ENCODE results near the gene GPR34.

Gene GPR34

DNA sequence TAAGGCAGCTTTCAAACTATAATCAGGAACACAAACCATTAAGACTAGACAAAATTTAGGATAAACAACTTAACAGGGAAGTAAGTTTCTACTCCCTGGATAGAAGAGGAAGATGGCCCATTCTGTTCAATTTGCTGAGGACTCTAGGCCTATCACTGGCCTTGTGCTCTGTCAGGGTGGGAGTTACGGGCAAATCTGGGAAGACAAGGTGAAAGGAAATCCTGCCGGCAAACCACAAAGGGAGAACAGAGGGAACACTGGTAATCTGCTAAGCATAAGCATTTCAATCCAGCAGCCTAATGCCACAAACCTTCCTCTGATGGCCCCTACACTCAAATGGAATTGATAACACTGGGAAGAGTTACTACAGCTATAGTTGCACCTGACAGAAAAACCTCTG is 43.5 kb downstream of the GPR34 start:
- Histone ChIP-seq H3K4me1 (ENCODE audit: control insufficient read depth, insufficient read depth, low read length, unreplicated experiment) (no peaks in the 10 kb centered on the region), H3K79me2 (ENCODE audit: control insufficient read depth, insufficient read depth, low read length, unreplicated experiment) (no peaks in the 10 kb centered on the region), H3K27ac (ENCODE audit: low read depth, low read length) (no peak overlapping the region), H2AFZ (ENCODE audit: low read length, unreplicated experiment) (no peak overlapping the region), H3K27me3 (ENCODE audit: insufficient read depth, low read length) (no peaks in the 10 kb centered on the region), H3K36me3 (ENCODE audit: insufficient read depth, low read length) (no peaks in the 10 kb centered on the region), H3K4me3 (ENCODE audit: low read depth, low read length) (no peak overlapping the region)

DNA sequence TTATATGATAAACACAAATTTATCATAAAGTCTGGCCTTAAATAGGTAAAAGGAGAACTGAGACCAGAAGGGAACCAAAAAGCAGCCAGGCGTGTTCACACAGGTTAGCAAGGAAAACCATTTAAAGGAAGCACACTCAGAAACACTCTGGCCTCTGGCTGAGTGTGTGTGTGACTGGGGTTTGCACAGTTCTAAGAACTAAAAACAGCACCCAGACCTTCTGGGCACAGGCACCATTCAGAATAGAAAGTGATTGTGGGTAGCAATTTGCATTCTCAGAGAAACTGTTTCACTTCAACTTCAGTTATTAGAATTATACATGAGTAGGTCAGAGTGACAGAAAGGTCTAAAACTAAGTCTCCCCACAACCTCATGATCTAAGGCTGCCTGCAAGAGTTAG is 45.2 kb downstream of the GPR34 start:
- H3K36me3 ChIP-seq (ENCODE audit: insufficient read depth, low read length): no peaks in the 10 kb centered on the region
- H3K4me1 ChIP-seq (ENCODE audit: control insufficient read depth, insufficient read depth, low read length, unreplicated experiment): no peaks in the 10 kb centered on the region

DNA sequence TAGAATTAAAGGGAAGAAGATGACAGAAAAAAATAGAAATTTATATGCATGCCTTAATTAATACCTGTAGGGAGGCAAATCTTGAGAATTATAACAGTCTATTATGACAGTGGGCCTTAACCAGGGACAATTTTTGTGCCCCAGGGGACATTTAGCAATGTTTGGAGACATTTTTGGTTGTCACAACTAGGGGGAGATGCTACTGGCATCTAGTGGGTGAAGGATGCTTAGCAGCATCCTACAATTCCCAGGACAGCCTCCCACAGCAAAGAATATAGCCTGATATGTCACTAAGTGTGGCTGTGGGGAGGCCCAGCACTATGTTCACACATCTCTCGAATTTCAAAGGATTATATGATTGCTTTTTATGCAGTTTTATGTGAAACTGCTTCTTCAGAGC is 45.8 kb downstream of the GPR34 start:
- H3K79me2 ChIP-seq (ENCODE audit: control insufficient read depth, insufficient read depth, low read length, unreplicated experiment): no peaks in the 10 kb centered on the region
- no peaks in the 10 kb centered on the region for H3K4me1 ChIP-seq (ENCODE audit: control insufficient read depth, insufficient read depth, low read length, unreplicated experiment)
- no peaks in the 10 kb centered on the region for H3K36me3 ChIP-seq (ENCODE audit: insufficient read depth, low read length)
- H3K4me3 ChIP-seq (ENCODE audit: low read depth, low read length): no peak overlapping the region
- H3K27ac ChIP-seq (ENCODE audit: low read depth, low read length): no peak overlapping the region
- H3K27me3 ChIP-seq (ENCODE audit: insufficient read depth, low read length): no peaks in the 10 kb centered on the region
- no peak overlapping the region for H2AFZ ChIP-seq (ENCODE audit: low read length, unreplicated experiment)

More for the DNA sequence above, 45.2 kb downstream of the GPR34 start:
- Histone ChIP-seq H3K27me3 (ENCODE audit: insufficient read depth, low read length) (no peaks in the 10 kb centered on the region), H3K27ac (ENCODE audit: low read depth, low read length) (no peak overlapping the region), H3K4me3 (ENCODE audit: low read depth, low read length) (no peak overlapping the region), H2AFZ (ENCODE audit: low read length, unreplicated experiment) (no peak overlapping the region), H3K79me2 (ENCODE audit: control insufficient read depth, insufficient read depth, low read length, unreplicated experiment) (no peaks in the 10 kb centered on the region)

DNA sequence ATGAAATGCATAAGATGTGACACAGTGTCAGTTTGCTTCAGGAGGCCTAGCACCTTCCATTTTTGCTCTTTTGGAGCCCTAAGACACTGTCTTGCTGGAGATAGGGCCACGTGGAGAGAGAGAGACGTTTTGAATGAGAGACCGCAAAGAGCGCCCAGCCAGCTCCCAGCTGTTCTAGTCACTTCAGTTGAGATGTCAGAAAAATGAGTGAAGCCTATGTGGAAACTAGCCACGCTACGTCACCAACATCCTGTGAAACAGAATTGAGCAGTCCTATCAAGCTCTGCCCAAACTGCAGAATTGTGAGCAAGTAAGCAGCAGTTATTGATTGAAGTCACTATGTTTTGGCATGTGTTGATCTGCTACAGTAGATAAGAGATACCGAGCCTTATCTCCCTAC is 48.3 kb downstream of the GPR34 start:
- Histone ChIP-seq H3K27ac (ENCODE audit: low read depth, low read length) (no peak overlapping the region), H2AFZ (ENCODE audit: low read length, unreplicated experiment) (no peak overlapping the region), H3K36me3 (ENCODE audit: insufficient read depth, low read length) (no peaks in the 10 kb centered on the region), H3K4me3 (ENCODE audit: low read depth, low read length) (no peak overlapping the region), H3K27me3 (ENCODE audit: insufficient read depth, low read length) (no peaks in the 10 kb centered on the region), H3K79me2 (ENCODE audit: control insufficient read depth, insufficient read depth, low read length, unreplicated experiment) (no peaks in the 10 kb centered on the region), H3K4me1 (ENCODE audit: control insufficient read depth, insufficient read depth, low read length, unreplicated experiment) (no peaks in the 10 kb centered on the region)

DNA sequence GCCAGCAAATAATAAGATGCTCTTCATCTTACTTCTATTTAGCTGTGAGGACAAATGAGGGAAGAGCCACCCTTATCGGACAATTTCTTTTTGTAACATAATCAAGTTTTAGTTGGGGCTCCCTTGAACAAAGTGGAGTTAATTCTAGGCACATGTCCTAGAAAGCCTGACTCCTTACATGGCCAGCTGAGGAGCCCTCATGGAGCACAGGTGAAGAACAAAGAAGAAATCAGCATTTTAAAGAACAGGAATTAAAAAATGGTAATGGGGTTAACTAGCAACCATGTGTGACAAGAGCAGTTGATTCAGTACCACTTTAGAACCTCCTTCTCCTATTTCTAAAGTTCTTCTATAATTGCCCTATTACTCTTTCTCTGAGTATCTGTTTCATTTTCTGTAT is 51.1 kb downstream of the GPR34 start:
- Histone ChIP-seq H3K4me3 (ENCODE audit: low read depth, low read length) (no peak overlapping the region), H3K36me3 (ENCODE audit: insufficient read depth, low read length) (no peaks in the 10 kb centered on the region), H3K79me2 (ENCODE audit: control insufficient read depth, insufficient read depth, low read length, unreplicated experiment) (no peaks in the 10 kb centered on the region), H3K4me1 (ENCODE audit: control insufficient read depth, insufficient read depth, low read length, unreplicated experiment) (no peaks in the 10 kb centered on the region), H3K27me3 (ENCODE audit: insufficient read depth, low read length) (no peaks in the 10 kb centered on the region), H3K27ac (ENCODE audit: low read depth, low read length) (no peak overlapping the region), H2AFZ (ENCODE audit: low read length, unreplicated experiment) (no peak overlapping the region)

All from ACC112 (cell line).